ENCODE results near the gene CPAMD8. TPM values are rescaled to one million over a fixed set of nuclear protein-coding genes. Genes with fewer than 3 reads are reported as not detected.
A peak's percentile ranks its signal among the peaks of the same experiment; 100 is the strongest.

The CPAMD8 gene
- total and polyA plus RNA-seq, 9 of the 15 experiments (the other 6 are each of a cell fraction or from before 2014, with no cell fraction given) = 0.20 to 2.1 (median 1.3) TPM

DNA sequence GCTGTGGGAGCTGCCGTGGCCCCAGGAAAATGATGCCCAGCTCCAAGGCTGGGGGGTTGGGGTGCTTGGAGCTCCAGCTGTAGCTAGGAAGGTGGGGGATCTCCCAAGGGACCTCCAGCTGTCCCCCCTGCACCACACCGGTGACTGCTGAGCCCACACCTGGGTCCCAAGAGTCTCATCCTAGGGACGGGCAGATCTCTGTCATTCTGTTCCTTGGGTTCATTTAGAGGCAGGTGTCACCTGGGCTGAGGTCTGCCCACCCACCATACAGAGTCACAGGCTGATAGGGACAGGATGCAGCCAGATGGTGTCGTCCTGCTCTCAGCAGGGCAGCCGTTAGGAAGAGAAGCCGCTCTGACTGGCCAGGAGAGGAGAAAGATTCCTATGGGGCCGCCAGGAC is 132.5 kb downstream of the CPAMD8 start:
- in situ Hi-C loops (cut with MboI) = no loop called here
- H3K9ac ChIP-seq (ENCODE audit: insufficient read depth in 1 of 2, low read depth in 2 of 2, low read length in 2 of 2) = peak overlapping the region in 1 of 2 experiments; percentile 88; a peak in 2 of 4 replicates
- no peak for FAIRE-seq
- TF ChIP-seq ZBTB7A (IDR thresholded peaks at IDR 0.05; ENCODE audit: borderline replicate concordance, control insufficient read depth, low read depth, low read length) (peak; percentile 4; the same call in 1 of the 2 replicates), ZNF3 (CRISPR knock-in tag; IDR thresholded peaks at IDR 0.05) (no peak), CBFA2T3 (IDR thresholded peaks at IDR 0.05) (0 out of 2 replicates have a peak, but pooled peaks have one; percentile 6), ATF4 (CRISPR knock-in tag; IDR thresholded peaks at IDR 0.05) (no peak), DPF2 (IDR thresholded peaks at IDR 0.05) (no peak), ELF4 (CRISPR knock-in tag; IDR thresholded peaks at IDR 0.05) (no peak), HLTF (IDR thresholded peaks at IDR 0.05) (no peak), BRCA1 (IDR thresholded peaks at IDR 0.05) (no peak), BRCA1 (CRISPR knock-in tag; IDR thresholded peaks at IDR 0.05) (no peak), TCF3 (CRISPR knock-in tag; IDR thresholded peaks at IDR 0.05) (no peak), ZNF174 (CRISPR knock-in tag; IDR thresholded peaks at IDR 0.05) (no peak)
- TF ChIP-seq, protein P1, sequence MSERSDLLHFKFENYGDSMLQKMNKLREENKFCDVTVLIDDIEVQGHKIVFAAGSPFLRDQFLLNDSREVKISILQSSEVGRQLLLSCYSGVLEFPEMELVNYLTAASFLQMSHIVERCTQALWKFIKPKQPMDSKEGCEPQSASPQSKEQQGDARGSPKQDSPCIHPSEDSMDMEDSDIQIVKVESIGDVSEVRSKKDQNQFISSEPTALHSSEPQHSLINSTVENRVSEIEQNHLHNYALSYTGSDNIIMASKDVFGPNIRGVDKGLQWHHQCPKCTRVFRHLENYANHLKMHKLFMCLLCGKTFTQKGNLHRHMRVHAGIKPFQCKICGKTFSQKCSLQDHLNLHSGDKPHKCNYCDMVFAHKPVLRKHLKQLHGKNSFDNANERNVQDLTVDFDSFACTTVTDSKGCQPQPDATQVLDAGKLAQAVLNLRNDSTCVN (CRISPR knock-in tag; IDR thresholded peaks at IDR 0.05) = no peak
- TF ChIP-seq, protein P2, sequence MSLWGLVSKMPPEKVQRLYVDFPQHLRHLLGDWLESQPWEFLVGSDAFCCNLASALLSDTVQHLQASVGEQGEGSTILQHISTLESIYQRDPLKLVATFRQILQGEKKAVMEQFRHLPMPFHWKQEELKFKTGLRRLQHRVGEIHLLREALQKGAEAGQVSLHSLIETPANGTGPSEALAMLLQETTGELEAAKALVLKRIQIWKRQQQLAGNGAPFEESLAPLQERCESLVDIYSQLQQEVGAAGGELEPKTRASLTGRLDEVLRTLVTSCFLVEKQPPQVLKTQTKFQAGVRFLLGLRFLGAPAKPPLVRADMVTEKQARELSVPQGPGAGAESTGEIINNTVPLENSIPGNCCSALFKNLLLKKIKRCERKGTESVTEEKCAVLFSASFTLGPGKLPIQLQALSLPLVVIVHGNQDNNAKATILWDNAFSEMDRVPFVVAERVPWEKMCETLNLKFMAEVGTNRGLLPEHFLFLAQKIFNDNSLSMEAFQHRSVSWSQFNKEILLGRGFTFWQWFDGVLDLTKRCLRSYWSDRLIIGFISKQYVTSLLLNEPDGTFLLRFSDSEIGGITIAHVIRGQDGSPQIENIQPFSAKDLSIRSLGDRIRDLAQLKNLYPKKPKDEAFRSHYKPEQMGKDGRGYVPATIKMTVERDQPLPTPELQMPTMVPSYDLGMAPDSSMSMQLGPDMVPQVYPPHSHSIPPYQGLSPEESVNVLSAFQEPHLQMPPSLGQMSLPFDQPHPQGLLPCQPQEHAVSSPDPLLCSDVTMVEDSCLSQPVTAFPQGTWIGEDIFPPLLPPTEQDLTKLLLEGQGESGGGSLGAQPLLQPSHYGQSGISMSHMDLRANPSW (CRISPR knock-in tag; IDR thresholded peaks at IDR 0.05) = no peak
- TF ChIP-seq, protein P3, sequence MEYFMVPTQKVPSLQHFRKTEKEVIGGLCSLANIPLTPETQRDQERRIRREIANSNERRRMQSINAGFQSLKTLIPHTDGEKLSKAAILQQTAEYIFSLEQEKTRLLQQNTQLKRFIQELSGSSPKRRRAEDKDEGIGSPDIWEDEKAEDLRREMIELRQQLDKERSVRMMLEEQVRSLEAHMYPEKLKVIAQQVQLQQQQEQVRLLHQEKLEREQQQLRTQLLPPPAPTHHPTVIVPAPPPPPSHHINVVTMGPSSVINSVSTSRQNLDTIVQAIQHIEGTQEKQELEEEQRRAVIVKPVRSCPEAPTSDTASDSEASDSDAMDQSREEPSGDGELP (CRISPR knock-in tag; IDR thresholded peaks at IDR 0.05; ENCODE audit: borderline replicate concordance) = 0 out of 2 replicates have a peak, but pooled peaks have one; percentile 11
- TF ChIP-seq, protein P4, sequence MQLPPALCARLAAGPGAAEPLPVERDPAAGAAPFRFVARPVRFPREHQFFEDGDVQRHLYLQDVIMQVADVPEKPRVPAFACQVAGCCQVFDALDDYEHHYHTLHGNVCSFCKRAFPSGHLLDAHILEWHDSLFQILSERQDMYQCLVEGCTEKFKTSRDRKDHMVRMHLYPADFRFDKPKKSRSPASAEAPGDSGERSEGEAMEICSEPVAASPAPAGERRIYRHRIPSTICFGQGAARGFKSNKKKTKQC (CRISPR knock-in tag; IDR thresholded peaks at IDR 0.05) = no peak
- TF ChIP-seq, protein P5, sequence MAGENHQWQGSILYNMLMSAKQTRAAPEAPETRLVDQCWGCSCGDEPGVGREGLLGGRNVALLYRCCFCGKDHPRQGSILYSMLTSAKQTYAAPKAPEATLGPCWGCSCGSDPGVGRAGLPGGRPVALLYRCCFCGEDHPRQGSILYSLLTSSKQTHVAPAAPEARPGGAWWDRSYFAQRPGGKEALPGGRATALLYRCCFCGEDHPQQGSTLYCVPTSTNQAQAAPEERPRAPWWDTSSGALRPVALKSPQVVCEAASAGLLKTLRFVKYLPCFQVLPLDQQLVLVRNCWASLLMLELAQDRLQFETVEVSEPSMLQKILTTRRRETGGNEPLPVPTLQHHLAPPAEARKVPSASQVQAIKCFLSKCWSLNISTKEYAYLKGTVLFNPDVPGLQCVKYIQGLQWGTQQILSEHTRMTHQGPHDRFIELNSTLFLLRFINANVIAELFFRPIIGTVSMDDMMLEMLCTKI (IDR thresholded peaks at IDR 0.05; ENCODE audit: partially characterized antibody) = no peak

More for the DNA sequence above, 132.5 kb downstream of the CPAMD8 start:
- Histone ChIP-seq H3K79me2 (ENCODE audit: control insufficient read depth, insufficient read depth, low read length) (peaks cover 40% of the 10 kb centered on the region), H3K9me1 (ENCODE audit: control insufficient read depth, insufficient read depth, low read length) (no peaks in the 10 kb centered on the region), H3K4me1 (replicated peaks in 1 of 2; ENCODE audit: control insufficient read depth in 2 of 2, insufficient read depth in 2 of 2, low read length in 2 of 2) (peaks cover 35 to 83% of the 10 kb centered on the region in 2 experiments), H3K27ac (ENCODE audit: extremely low read depth, low read depth, low read length) (peak overlapping the region; percentile 21), H3K36me3 (ENCODE audit: control insufficient read depth, insufficient read depth, low read length) (peaks cover 26% of the 10 kb centered on the region; the same call in 2 of the 3 replicates), H4K20me1 (replicated peaks; ENCODE audit: control insufficient read depth, insufficient read depth, low read length) (no peaks in the 10 kb centered on the region), H3K4me2 (ENCODE audit: insufficient read depth, low read length) (no peak overlapping the region), H2AFZ (ENCODE audit: low read depth, low read length) (no peak overlapping the region), H3K4me3 (no peak overlapping the region), H3K9me3 (replicated peaks; ENCODE audit: control insufficient read depth, insufficient read depth, low read depth, low read length) (no peaks in the 10 kb centered on the region), H3K27me3 (ENCODE audit: control insufficient read depth in 2 of 2, insufficient read depth in 2 of 2, low read length in 2 of 2) (no peaks in the 10 kb centered on the region)
- peak in 1 of 4 experiments; percentile 14 for DNase-seq (ENCODE audit: extremely low read depth in 1 of 4, low spot score in 3 of 4)
- intact Hi-C loops (cut with micrococcal nuclease) = no loop called here
- no peak for ATAC-seq
- no TSS peak for BruUV-seq (replicated peaks)
- WGBS (ENCODE audit: insufficient coverage, low coverage, missing lambda C conversion rate) = 62% methylated on average over 7 of the region's 7 CpGs
- POLR2A ChIA-PET = interaction anchor here (0.6 to 1.6 kb wide), 6 partner anchors 9 to 230 kb away, joined by 3 to 6 read pairs (median 4); no protein-coding TSS in a partner anchor
- CTCF ChIA-PET (ENCODE audit: low intra/inter-chr PET ratio) = no interaction called here
